ENCODE data around the gene WDR20. TPM values are rescaled to one million over a fixed set of nuclear protein-coding genes. Genes with fewer than 3 reads are reported as not detected.

The WDR20 gene
- total and polyA plus RNA-seq, 2 donors (not counting 1 experiment from before 2014, with no cell fraction given) = 12.4 to 64.0 TPM

DNA sequence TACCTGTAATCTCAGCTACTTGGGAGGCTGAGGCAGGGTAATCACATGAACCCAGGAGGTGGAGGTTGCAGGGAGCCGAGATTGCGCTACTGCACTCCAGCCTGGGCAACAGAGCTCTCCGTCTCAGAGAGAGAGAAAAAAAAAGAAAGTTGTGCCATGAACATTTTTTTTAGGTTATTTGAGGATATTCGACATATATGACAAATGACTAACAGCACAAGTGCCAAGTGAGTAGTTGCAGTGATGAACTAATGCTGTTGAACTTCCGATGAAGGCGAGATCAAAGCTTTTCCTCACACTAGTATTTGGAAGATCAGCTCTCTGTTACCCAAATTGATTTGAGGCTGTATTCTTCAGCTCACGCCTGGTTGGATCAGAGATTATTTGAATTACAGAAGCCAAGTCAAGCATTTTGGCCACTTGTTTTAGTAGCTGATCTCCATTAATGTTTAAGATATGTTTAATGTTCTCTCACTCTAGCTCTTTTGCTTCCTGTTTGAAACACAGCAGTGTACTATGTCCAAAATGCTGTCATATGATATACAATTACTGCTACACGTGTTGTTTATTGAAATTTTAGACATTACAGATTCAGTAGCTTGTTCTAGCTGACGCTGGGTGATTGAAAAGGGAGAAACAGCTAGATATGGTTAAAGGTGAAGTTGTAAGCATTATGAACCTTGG, 43.4 kb downstream of the WDR20 start:
- H3K4me1 Mint-ChIP-seq = peaks cover 49% of the 10 kb centered on the region
- H3K27ac Mint-ChIP-seq = no peak overlapping the region
- no peaks in the 10 kb centered on the region for H3K9me3 Mint-ChIP-seq (ENCODE audit: insufficient read depth)
- Histone ChIP-seq H3K4me1 (ENCODE audit: control insufficient read depth in 2 of 2, insufficient read depth in 2 of 2, low read length in 2 of 2) (peaks cover 6 to 8% of the 10 kb centered on the region in 2 donors), H3K9me3 (ENCODE audit: control extremely low read depth in 1 of 3, control insufficient read depth in 2 of 3, insufficient read depth in 1 of 3, low read length in 2 of 3) (no peaks in the 10 kb centered on the region), H3K36me3 (replicated peaks in 1 of 2; ENCODE audit: control extremely low read depth in 1 of 2, control insufficient read depth in 1 of 2, extremely low read depth in 1 of 2, insufficient read depth in 2 of 2, low read length in 1 of 2) (peaks cover 2 to 3% of the 10 kb centered on the region in 2 experiments), H3K9ac (ENCODE audit: low read length) (no peak overlapping the region), H3K4me3 (ENCODE audit: control extremely low read depth in 1 of 5, extremely low read depth in 1 of 5, insufficient read depth in 1 of 5, low read depth in 2 of 5, low read length in 4 of 5) (no peak overlapping the region), H4K20me1 (ENCODE audit: control insufficient read depth, insufficient read depth, low read length, poor library complexity, severe bottlenecking) (peaks cover 95% of the 10 kb centered on the region), H3K79me2 (ENCODE audit: control insufficient read depth, insufficient read depth, low read length) (peaks cover 95% of the 10 kb centered on the region), H2AFZ (ENCODE audit: insufficient read depth, low read depth, low read length, poor library complexity, severe bottlenecking) (no peak overlapping the region), H3K27ac (ENCODE audit: low read length in 2 of 2) (no peak overlapping the region), H3K27me3 (replicated peaks in 1 of 4; ENCODE audit: control extremely low read depth in 1 of 4, control insufficient read depth in 3 of 4, insufficient read depth in 4 of 4, low read length in 3 of 4) (no peaks in the 10 kb centered on the region), H3K4me2 (replicated peaks; ENCODE audit: low read depth, low read length, poor library complexity, severe bottlenecking) (no peak overlapping the region)
- no peak for ATAC-seq (ENCODE audit: low read depth)
- DNase-seq = no peak
- no peaks in the 10 kb centered on the region for H3K27me3 Mint-ChIP-seq
- TF ChIP-seq EZH2 (IDR thresholded peaks at IDR 0.05; ENCODE audit: borderline replicate concordance, insufficient read depth, low read depth, low read length, poor library complexity, severe bottlenecking) = no peak
- TF ChIP-seq, protein P1, sequence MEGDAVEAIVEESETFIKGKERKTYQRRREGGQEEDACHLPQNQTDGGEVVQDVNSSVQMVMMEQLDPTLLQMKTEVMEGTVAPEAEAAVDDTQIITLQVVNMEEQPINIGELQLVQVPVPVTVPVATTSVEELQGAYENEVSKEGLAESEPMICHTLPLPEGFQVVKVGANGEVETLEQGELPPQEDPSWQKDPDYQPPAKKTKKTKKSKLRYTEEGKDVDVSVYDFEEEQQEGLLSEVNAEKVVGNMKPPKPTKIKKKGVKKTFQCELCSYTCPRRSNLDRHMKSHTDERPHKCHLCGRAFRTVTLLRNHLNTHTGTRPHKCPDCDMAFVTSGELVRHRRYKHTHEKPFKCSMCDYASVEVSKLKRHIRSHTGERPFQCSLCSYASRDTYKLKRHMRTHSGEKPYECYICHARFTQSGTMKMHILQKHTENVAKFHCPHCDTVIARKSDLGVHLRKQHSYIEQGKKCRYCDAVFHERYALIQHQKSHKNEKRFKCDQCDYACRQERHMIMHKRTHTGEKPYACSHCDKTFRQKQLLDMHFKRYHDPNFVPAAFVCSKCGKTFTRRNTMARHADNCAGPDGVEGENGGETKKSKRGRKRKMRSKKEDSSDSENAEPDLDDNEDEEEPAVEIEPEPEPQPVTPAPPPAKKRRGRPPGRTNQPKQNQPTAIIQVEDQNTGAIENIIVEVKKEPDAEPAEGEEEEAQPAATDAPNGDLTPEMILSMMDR (IDR thresholded peaks at IDR 0.05) = no peak
- ChIA-PET POLR2A (no interaction called here), CTCF (no interaction called here)
- intact Hi-C loops (cut with micrococcal nuclease) = no loop called here
- no peak overlapping the region for H3K4me3 Mint-ChIP-seq
- 100% methylated on average over 5 of the region's 9 CpGs for WGBS (ENCODE audit: insufficient coverage)

DNA sequence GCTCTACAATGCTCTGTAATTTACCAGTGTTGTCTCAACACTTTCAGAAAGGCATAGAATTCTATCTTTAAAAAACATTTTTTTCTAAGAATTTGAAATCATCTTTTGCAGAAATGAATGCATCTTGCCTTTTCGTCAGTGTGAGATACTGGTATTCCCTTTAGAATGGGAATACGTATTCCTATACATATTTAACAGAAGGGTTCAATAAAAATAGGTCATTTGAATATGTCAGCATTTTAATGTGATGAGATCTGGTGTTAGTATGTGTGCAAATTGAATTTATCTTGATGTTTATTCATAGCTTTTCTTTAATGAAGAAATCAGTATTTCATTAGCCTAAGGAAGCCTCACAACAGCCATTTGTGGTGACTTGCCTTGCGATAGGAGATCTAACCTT, 44.2 kb downstream of the WDR20 start:
- Histone ChIP-seq H3K4me1 (ENCODE audit: control insufficient read depth in 2 of 2, insufficient read depth in 2 of 2, low read length in 2 of 2) (peaks cover 6 to 8% of the 10 kb centered on the region in 2 donors), H3K9ac (ENCODE audit: low read length) (no peak overlapping the region), H3K27ac (ENCODE audit: low read length in 2 of 2) (no peak overlapping the region), H3K27me3 (replicated peaks in 1 of 4; ENCODE audit: control extremely low read depth in 1 of 4, control insufficient read depth in 3 of 4, insufficient read depth in 4 of 4, low read length in 3 of 4) (no peaks in the 10 kb centered on the region), H2AFZ (ENCODE audit: insufficient read depth, low read depth, low read length, poor library complexity, severe bottlenecking) (no peak overlapping the region), H3K4me3 (ENCODE audit: control extremely low read depth in 1 of 5, extremely low read depth in 1 of 5, insufficient read depth in 1 of 5, low read depth in 2 of 5, low read length in 4 of 5) (no peak overlapping the region), H3K4me2 (replicated peaks; ENCODE audit: low read depth, low read length, poor library complexity, severe bottlenecking) (no peak overlapping the region), H3K36me3 (replicated peaks in 1 of 2; ENCODE audit: control extremely low read depth in 1 of 2, control insufficient read depth in 1 of 2, extremely low read depth in 1 of 2, insufficient read depth in 2 of 2, low read length in 1 of 2) (no peaks in the 10 kb centered on the region), H3K9me3 (ENCODE audit: control extremely low read depth in 1 of 3, control insufficient read depth in 2 of 3, insufficient read depth in 1 of 3, low read length in 2 of 3) (no peaks in the 10 kb centered on the region), H3K79me2 (ENCODE audit: control insufficient read depth, insufficient read depth, low read length) (peaks cover 95% of the 10 kb centered on the region), H4K20me1 (ENCODE audit: control insufficient read depth, insufficient read depth, low read length, poor library complexity, severe bottlenecking) (peaks cover 95% of the 10 kb centered on the region)
- DNase-seq (no peak), ATAC-seq (ENCODE audit: low read depth) (no peak)
- POLR2A ChIA-PET = no interaction called here
- no peak for TF ChIP-seq EZH2 (IDR thresholded peaks at IDR 0.05; ENCODE audit: borderline replicate concordance, insufficient read depth, low read depth, low read length, poor library complexity, severe bottlenecking)
- TF ChIP-seq, protein P1 (IDR thresholded peaks at IDR 0.05) = no peak
- Mint-ChIP-seq H3K27ac (no peak overlapping the region), H3K4me3 (no peak overlapping the region), H3K4me1 (peaks cover 44% of the 10 kb centered on the region), H3K9me3 (ENCODE audit: insufficient read depth) (no peaks in the 10 kb centered on the region), H3K27me3 (no peaks in the 10 kb centered on the region)
- CTCF ChIA-PET = no interaction called here
- intact Hi-C loops (cut with micrococcal nuclease) = no loop called here
- WGBS (ENCODE audit: insufficient coverage) = 100% methylated on average over 1 of the region's 3 CpGs
